HG03135 (cell line): Measurements from ENCODE around the gene PCP2.
"Not testable (repeated sequence)": the region's sequence is repeated elsewhere in the genome, so short reads cannot be mapped to it uniquely, and the experiment has no call there.

ENCODE experiments used
- ATAC-seq: cut with Tn5 transposase; IDR thresholded peaks from one replicate; pipeline ENCODE4 v1.9.1; 2021; ENCODE audit warnings: mild to moderate bottlenecking, moderate library complexity; ENCODE audit not compliant: unreplicated experiment

The PCP2 gene

GRCh38 chr19:7662657-7663056 is 29.1 kb upstream of the PCP2 start:
- no peak for ATAC-seq

GRCh38 chr19:7661744-7662538 is 28.4 kb upstream of the PCP2 start:
- no peak for ATAC-seq

DNA sequence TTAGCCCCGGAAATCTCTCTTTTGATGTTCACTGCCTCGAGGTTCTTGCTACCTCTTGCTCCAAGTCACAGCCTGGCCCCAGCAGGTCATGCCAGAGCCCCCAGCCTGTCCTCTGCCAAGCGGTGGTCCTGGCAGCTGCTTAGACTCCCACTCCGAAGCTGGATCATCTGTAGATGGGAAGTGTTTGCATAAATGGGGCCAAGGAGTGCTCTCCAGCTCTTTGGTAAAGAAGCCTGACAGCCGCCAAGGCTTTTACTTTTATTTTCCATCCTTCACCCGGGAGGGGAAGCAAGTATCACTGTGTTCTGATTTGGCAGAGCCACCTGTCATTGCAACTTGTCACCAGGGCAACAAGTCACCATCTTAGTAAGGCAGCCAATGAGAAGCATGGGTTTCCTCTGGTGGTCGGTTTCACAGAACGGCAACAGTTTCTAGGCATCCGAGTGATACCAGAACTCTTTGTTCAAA is 24.7 kb upstream of the PCP2 start:
- ATAC-seq, result peak; percentile 80

GRCh38 chr19:7657131-7657751 is 23.7 kb upstream of the PCP2 start:
- no peak for ATAC-seq

DNA sequence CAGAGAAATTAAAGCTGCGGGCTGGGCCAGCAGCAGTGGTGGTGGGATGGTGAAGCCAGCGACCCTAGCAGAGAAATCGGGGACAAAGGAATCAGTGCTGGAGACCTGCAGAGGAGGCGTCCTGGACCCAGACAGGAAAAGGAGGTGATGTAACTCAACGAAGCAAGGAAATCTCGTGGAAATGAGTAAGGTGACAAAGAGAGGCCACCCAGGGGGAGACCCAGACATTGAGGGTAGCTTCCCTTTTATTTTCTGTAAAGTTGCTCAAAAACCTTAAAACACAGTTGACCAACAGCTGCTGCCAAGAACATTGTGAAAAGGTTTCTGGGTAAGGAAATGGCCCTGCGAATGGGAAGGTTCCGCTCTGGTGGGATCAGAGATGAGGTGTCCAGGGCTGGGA is 22.1 kb upstream of the PCP2 start:
- no peak for ATAC-seq

GRCh38 chr19:7654401-7654800 is 20.9 kb upstream of the PCP2 start:
- ATAC-seq, result no peak

GRCh38 chr19:7652061-7652641 is 18.6 kb upstream of the PCP2 start:
- no peak for ATAC-seq

DNA sequence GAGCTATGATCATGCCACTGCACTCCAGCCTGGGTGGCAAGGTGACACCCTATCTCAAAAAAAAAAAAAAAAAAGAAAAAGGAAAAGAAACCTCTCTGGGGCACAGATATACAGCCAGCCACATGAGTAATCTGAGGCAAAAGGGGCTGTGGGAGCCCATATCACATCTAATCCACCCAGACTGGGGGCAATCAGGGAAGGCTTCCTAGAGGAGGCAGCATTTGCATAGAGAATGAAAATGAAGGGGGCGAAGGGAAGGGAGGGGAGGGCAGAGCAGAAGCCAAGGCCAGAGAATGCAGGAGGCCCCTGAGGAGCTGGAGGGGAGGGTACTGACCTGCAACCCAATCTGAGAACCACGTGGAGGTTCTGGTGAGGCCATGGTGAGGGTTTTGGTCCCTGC is 16.6 kb upstream of the PCP2 start:
- no peak for ATAC-seq

DNA sequence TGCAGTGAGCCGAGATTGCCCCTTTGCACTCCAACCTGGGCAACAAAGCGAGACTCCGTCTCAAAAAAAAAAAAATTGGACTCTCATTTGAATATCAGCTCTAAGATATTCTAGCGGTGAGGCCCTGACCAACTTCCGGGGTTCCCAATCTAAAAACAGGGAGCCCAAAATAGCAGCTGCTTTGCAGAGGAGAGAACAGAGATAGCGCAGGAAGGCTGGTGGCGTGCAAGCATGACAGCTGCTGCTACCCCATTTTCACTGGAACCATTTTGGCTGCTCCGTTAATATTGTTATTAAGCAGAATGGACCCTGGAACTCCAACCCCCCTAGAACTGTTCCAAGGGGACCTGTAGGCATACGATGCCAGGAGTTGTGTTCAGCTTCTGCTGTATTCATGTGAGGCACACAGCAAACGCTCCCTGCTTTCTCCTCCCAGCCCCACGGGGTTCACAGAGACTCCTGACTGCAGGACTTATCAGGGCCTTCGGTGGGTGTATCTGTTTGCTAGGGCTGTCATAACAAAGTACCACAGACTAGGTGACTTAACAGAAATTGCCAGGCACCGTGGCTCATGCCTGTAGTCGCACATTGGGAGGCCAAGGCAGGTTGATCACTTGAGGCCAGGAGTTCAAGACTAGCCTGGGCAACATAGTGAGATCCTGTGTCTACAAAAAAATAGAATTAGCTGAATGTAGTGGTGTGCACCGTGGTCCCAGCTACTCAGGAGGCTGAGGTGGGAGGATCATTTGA is 14.9 kb upstream of the PCP2 start:
- ATAC-seq, result no peak

DNA sequence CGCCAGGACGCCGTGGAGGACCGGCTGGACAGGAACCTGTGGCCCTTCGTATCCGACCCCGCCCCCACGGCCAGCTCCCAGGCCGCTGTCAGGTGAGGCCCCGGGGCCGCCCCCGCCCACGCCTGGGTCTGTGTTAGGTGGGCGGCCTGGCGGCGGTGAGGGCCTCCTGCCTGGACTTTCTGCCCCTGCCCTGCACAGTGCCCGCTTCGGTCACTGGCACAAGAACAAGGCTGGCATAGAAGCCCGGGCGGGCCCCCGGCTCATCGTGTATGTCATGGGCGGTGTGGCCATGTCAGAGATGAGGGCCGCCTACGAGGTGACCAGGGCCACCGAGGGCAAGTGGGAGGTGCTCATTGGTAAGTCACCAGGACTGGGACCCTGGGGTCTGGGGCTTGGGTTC is 13.6 kb upstream of the PCP2 start:
- no peak for ATAC-seq

- ATAC-seq, result no peak
Measured at GRCh38 chr19:7646426-7646700, 12.8 kb upstream of the PCP2 start.

- no peak for ATAC-seq
Measured at GRCh38 chr19:7645656-7646425, 12.3 kb upstream of the PCP2 start.

- ATAC-seq, result no peak
Measured at GRCh38 chr19:7645163-7645562, 11.6 kb upstream of the PCP2 start.

DNA sequence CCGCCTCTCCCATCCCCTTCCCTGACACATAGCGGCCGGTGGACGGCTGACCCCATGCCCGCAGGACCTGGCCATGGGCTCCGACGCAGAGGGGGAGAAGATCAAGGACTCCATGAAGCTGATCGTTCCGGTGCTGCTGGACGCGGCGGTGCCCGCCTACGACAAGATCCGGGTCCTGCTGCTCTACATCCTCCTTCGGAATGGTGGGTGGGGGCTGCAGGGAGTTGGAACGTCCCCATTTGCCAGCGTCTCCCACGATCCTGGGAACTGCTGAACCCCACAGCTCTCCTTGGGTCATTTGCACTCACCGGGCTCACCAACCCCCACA is 11.0 kb upstream of the PCP2 start:
- no peak for ATAC-seq

DNA sequence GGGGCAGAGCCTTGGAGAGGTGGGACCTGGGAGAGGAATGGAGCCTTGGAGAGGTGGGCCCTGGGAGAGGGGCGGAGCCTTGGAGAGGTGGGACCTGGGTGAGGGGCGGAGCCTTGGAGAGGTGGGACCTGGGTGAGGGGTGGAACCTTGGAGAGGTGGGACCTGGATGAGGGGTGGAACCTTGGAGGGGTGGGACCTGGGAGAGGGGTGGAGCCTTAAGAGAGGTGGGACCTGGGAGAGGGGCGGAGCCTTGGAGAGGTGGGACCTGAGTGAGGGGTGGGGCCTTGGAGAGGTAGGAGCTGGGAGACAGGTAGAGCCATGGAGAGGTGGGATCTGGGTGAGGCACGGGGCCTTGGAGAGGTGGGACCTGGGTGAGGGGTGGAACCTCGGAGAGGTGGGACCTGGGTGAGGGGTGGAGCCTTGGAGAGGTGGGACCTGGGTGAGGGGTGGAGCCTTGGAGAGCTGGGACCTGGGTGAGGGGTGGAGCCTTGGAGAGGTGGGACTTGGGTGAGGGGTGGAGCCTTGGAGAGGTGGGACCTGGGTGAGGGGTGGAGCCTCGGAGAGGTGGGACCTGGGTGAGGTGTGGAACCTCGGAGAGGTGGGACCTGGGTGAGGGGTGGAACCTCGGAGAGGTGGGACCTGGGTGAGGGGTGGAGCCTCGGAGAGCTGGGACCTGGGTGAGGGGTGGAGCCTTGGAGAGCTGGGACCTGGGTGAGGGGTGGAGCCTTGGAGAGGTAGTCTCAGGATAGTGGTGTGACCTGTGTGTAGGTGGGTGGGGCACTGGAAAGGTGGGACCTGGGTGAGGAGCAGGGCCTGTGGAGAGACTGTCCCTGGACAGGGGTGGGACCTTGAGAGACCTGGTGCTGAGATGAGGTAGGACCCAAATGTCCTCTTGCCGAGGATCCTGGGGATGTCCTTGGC is 10.4 kb upstream of the PCP2 start:
- not testable (repeated sequence) for ATAC-seq

- ATAC-seq, result no peak
Measured at GRCh38 chr19:7643031-7643415, 9.5 kb upstream of the PCP2 start.

DNA sequence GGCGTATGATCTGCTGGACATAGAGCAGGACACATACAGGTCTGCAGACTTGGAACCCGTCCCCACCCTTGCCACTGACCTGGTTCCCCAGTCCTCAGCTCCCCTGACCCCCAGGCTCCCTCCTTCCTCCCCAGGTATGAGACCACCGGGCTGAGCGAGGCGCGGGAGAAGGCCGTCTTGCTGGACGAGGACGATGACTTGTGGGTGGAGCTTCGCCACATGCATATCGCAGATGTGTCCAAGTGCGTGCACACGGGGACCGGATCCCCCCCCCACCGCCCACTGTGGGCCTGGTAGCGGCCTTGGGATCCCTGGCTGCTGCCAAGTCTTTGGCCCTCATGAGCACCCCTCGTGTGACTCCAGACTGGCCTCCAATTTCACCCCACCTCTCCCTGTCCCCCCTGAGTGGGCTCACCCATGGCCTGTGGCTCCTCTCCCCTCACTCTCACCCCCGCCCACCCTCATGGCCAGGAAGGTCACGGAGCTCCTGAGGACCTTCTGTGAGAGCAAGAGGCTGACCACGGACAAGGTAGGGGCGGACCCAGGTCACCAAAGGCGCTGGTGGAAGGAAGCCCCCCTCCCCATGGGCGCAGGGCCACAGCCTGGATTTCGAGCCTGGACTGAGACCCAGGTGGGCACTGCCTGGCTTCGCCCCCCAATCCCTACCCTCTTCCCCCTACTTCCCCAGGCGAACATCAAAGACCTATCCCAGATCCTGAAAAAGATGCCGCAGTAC is 8.9 kb upstream of the PCP2 start:
- no peak for ATAC-seq

- no peak for ATAC-seq
Measured at GRCh38 chr19:7641290-7642276, 8.1 kb upstream of the PCP2 start.
